ENCODE measurements around the gene CPXM1. TPM values are rescaled to one million over a fixed set of nuclear protein-coding genes. Genes with fewer than 3 reads are reported as not detected.

Gene CPXM1
- total and polyA plus RNA-seq, 10 of the 15 experiments (the other 5 are each of a cell fraction or from before 2014, with no cell fraction given): 0.22 to 3.9 (median 0.63) TPM; not detected in 2

- DNase-seq (ENCODE audit: low read depth, low spot score) (no peak), FAIRE-seq (no peak), ATAC-seq (no peak)
- Histone ChIP-seq H3K27me3 (replicated peaks in 1 of 2; ENCODE audit: control insufficient read depth in 2 of 2, insufficient read depth in 2 of 2, low read length in 1 of 2) (no peaks in the 10 kb centered on the region; a peak in 2 of 4 replicates), H2AFZ (ENCODE audit: control insufficient read depth, low read depth, low read length) (no peak overlapping the region), H3K36me3 (ENCODE audit: control insufficient read depth in 2 of 2, insufficient read depth in 2 of 2, low read length in 1 of 2) (no peaks in the 10 kb centered on the region), H3K4me1 (ENCODE audit: control insufficient read depth, insufficient read depth, low read length) (no peaks in the 10 kb centered on the region), H3K4me3 (no peak overlapping the region), H3K9ac (ENCODE audit: control insufficient read depth, insufficient read depth, low read length) (no peak overlapping the region), H3K79me2 (ENCODE audit: control insufficient read depth, insufficient read depth, low read length) (no peaks in the 10 kb centered on the region), H4K20me1 (ENCODE audit: control insufficient read depth, insufficient read depth) (no peaks in the 10 kb centered on the region), H3K27ac (ENCODE audit: control insufficient read depth, insufficient read depth) (no peak overlapping the region), H3K9me3 (replicated peaks; ENCODE audit: control insufficient read depth, insufficient read depth, low read length) (no peaks in the 10 kb centered on the region), H3K4me2 (ENCODE audit: control insufficient read depth, insufficient read depth) (no peak overlapping the region)
- TF ChIP-seq NKRF (conservative IDR thresholded peaks at IDR 0.05): no peak
- TF ChIP-seq ESRRA (IDR thresholded peaks at IDR 0.05; ENCODE audit: low read length): no peak
- no peak for TF ChIP-seq ZNF207 (IDR thresholded peaks at IDR 0.05; ENCODE audit: borderline replicate concordance)
- TF ChIP-seq FOXM1 (IDR thresholded peaks at IDR 0.05; ENCODE audit: low read depth, low read length): no peak
- TF ChIP-seq CHD4 (IDR thresholded peaks at IDR 0.05): no peak
- no peak for TF ChIP-seq MLLT1 (IDR thresholded peaks at IDR 0.05)
- no peak for TF ChIP-seq WRNIP1 (IDR thresholded peaks at IDR 0.05; ENCODE audit: borderline replicate concordance, low read depth, low read length)
- no peak for TF ChIP-seq GABPA (IDR thresholded peaks at IDR 0.05; ENCODE audit: low read depth)
- TF ChIP-seq PBX3 (IDR thresholded peaks at IDR 0.05; ENCODE audit: insufficient replicate concordance, low read depth, low read length): no peak
- no peak for TF ChIP-seq ZNF274 (IDR thresholded peaks at IDR 0.05; ENCODE audit: insufficient read depth, insufficient read length)
- no peak for TF ChIP-seq E2F8 (IDR thresholded peaks at IDR 0.05; ENCODE audit: low read depth, partially characterized antibody)
- TF ChIP-seq EZH2 (IDR thresholded peaks at IDR 0.05; ENCODE audit: borderline replicate concordance, control insufficient read depth, low read depth, low read length): no peak
- no peak for TF ChIP-seq HDAC2 (IDR thresholded peaks at IDR 0.05)
- ChIA-PET CTCF (interaction anchor here (2.0 kb wide), 1 partner anchor 10 kb away, joined by 8 read pairs; no protein-coding TSS in a partner anchor), RAD21 (ENCODE audit: unreplicated experiment) (interaction anchor here (0.6 kb wide), 1 partner anchor 353 kb away, joined by 3 read pairs; no protein-coding TSS in a partner anchor), POLR2A (no interaction called here), SMC1A (ENCODE audit: uncharacterized antibody, unreplicated experiment) (no interaction called here)
- BruUV-seq (replicated peaks): no TSS peak
- 5% methylated on average over 2 of the region's 2 CpGs for WGBS (ENCODE audit: insufficient coverage, insufficient replicate concordance, low lambda C conversion rate, missing lambda C conversion rate)
- intact Hi-C loops (cut with micrococcal nuclease; ENCODE audit: unreplicated experiment): no loop called here
- in situ Hi-C loops (cut with MboI): no loop called here
Observed at GRCh38 chr20:2762578-2763131, 37.8 kb downstream of the CPXM1 start.
